Esophagus squamous epithelium (tissue), 5 donors: ENCODE data around the gene ATP6V1A. TPM values are rescaled to one million over a fixed set of nuclear protein-coding genes. Genes with fewer than 3 reads are reported as not detected.
A peak's percentile ranks its signal among the peaks of the same experiment; 100 is the strongest.

Experiments used
- DNase-seq: peaks from one replicate; lab custom pipeline; 2025; lab: John Stamatoyannopoulos, UW
- H3K27ac ChIP-seq, 4 donors: fragments of 200-600 bp; sonication (generic); one replicate each; pipeline ENCODE4 v1.5.1; 2016 to 2019; ENCODE audit warnings: mild to moderate bottlenecking in 1 of 4
- H3K27me3 ChIP-seq, 4 donors: fragments of 200-600 bp; sonication (generic); 1 replicate in 3 of 4; 2 replicates in 1 of 4; pipeline versions ENCODE4 v1.5.1 to v1.6.0; 2017 to 2021; ENCODE audit warnings: antibody characterized with exemption in 1 of 4
- H3K36me3 ChIP-seq, 3 donors: fragments of 200-600 bp; sonication (generic); one replicate each; pipeline ENCODE4 v1.5.1; 2016 to 2019
- H3K4me1 ChIP-seq, 3 donors: fragments of 200-600 bp; sonication (generic); one replicate each; pipeline ENCODE4 v1.5.1; 2017 to 2019
- H3K4me3 ChIP-seq, 4 donors: fragments of 200-600 bp; sonication (generic); 1 replicate in 3 of 4; 2 replicates in 1 of 4; pipeline ENCODE4 v1.5.1; 2016 to 2019; ENCODE audit warnings: mild to moderate bottlenecking in 2 of 4, moderate library complexity in 1 of 4
- H3K9me3 ChIP-seq, 3 donors: fragments of 200-600 bp; sonication (generic); one replicate each; pipeline ENCODE4 v1.5.1; 2016 to 2019
- POLR2A ChIP-seq, 4 donors: fragments of 450-650 bp; IDR thresholded peaks; one replicate each; pipeline ENCODE4 v1.6.1; 2017; ENCODE audit warnings: antibody characterized with exemption in 4 of 4, mild to moderate bottlenecking in 4 of 4, moderate library complexity in 3 of 4
- WGBS, 2 donors: methylation state at CpG; one replicate each; pipeline ENCODE4 v1.1.5; 2018; 5-methylcytosine and 5-hydroxymethylcytosine counted together
- intact Hi-C: fragments of 100-400 bp; cut with DNase I; formaldehyde crosslinking; loops from one replicate; pipeline ENCODE4 v1.15.0; 2022
- total RNA-seq, 4 donors: library from RNA; depleted of rRNA; stranded (reverse); fragments of >200 nt; gene quantifications; one replicate each; pipeline ENCODE4 v1.1.0, GENCODE V29; 2016
- TF ChIP-seq, protein P1 (sequence below), 6 experiments: fragments of 450-650 bp in 4 of 6; fragments of 200-600 bp in 2 of 6; sonication (generic) in 2 of 6; IDR thresholded peaks; one replicate each; pipeline ENCODE4 v1.5.1; 2016 to 2019; ENCODE audit warnings: antibody characterized with exemption in 6 of 6, mild to moderate bottlenecking in 4 of 6, moderate library complexity in 4 of 6
- donor health status: DM: yes; HTN: yes; CAD: no.

The ATP6V1A gene
- total RNA-seq, 4 donors from 2014 or later: 39.9 to 74.3 (median 60.6) TPM

DNA sequence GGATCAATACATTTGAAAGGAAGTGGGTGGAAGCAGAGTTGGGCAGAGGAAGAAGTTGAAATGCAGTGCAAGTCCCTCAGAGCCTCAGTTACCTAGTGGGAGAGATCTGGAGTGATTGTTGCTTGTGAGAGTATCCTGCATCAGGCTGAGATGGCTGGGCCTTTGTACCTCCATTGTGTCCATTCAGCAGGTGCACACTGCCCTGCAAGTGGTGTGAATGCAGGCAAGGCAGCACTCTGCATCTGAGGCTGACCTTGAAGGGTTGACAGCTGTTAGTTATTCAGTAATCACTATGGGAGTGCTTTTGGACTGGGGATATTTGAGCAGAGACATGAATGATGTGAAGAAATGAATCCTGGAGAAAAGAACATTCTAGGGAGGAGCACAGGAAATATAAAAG, 25.2 kb downstream of the ATP6V1A start:
- H3K4me3 ChIP-seq: no peak overlapping the region
- H3K27ac ChIP-seq: no peak overlapping the region
- H3K9me3 ChIP-seq: no peaks in the 10 kb centered on the region
- no peak for DNase-seq
- H3K4me1 ChIP-seq: peaks cover 0 to 24% (median 3%) of the 10 kb centered on the region in 3 donors
- intact Hi-C loops: no loop called here
- TF ChIP-seq POLR2A (IDR thresholded peaks at IDR 0.05): no peak
- TF ChIP-seq, protein P1, sequence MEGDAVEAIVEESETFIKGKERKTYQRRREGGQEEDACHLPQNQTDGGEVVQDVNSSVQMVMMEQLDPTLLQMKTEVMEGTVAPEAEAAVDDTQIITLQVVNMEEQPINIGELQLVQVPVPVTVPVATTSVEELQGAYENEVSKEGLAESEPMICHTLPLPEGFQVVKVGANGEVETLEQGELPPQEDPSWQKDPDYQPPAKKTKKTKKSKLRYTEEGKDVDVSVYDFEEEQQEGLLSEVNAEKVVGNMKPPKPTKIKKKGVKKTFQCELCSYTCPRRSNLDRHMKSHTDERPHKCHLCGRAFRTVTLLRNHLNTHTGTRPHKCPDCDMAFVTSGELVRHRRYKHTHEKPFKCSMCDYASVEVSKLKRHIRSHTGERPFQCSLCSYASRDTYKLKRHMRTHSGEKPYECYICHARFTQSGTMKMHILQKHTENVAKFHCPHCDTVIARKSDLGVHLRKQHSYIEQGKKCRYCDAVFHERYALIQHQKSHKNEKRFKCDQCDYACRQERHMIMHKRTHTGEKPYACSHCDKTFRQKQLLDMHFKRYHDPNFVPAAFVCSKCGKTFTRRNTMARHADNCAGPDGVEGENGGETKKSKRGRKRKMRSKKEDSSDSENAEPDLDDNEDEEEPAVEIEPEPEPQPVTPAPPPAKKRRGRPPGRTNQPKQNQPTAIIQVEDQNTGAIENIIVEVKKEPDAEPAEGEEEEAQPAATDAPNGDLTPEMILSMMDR (IDR thresholded peaks at IDR 0.05): no peak
- no peaks in the 10 kb centered on the region for H3K36me3 ChIP-seq
- H3K27me3 ChIP-seq: no peaks in the 10 kb centered on the region

DNA sequence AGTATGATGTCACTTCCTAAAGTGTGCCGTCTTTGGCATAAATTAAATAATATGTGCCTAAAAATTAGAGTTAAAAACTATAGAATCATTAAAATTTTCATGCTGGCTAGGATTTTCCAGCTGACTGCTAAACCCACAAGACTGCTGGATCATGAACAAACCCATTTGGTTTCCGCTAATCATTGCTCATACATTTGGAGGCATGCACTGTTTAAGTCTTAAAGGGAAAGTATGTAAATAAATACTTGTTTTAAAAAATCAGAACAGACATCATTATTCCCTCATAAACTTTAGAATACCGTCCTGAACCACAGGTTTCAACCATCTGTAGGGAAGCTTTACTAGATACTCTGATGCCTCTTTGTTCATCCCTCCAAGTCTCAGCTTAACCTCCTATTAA, 26.5 kb downstream of the ATP6V1A start:
- DNase-seq: no peak
- intact Hi-C loops: no loop called here
- WGBS, 2 donors: 62 to 63% methylated on average over 3 of the region's 3 CpGs
- Histone ChIP-seq H3K4me3 (no peak overlapping the region), H3K36me3 (no peaks in the 10 kb centered on the region), H3K9me3 (no peaks in the 10 kb centered on the region), H3K27me3 (no peaks in the 10 kb centered on the region), H3K4me1 (peaks cover 0 to 24% (median 3%) of the 10 kb centered on the region in 3 donors), H3K27ac (no peak overlapping the region)
- TF ChIP-seq POLR2A (IDR thresholded peaks at IDR 0.05): no peak
- TF ChIP-seq, protein P1 (IDR thresholded peaks at IDR 0.05): no peak

DNA sequence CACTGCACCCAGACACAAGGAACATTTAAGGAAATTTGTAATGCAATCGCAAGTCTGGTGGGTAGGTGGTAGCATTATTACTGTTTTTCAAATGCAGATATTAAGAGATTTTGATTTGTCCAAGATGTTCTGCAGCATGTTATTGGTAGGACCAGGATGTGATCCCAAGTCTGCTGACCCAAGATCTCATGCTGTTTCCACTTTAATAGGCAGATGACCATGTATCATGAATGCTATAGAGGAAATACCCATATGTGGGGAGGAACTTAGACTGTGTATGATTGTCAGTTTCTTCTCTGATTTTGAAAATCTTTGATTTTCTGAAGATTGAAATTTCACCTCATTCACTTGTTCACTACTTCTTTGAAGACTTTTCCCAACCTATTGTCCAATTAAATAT, 28.7 kb downstream of the ATP6V1A start:
- no peak overlapping the region for H3K4me3 ChIP-seq
- H3K27ac ChIP-seq: no peak overlapping the region
- H3K27me3 ChIP-seq: no peaks in the 10 kb centered on the region
- TF ChIP-seq, protein P1 (IDR thresholded peaks at IDR 0.05): no peak
- TF ChIP-seq POLR2A (IDR thresholded peaks at IDR 0.05): no peak
- 89 to 92% methylated on average over 1 of the region's 1 CpG for WGBS, 2 donors
- no peak for DNase-seq
- peaks cover 0 to 11% (median 3%) of the 10 kb centered on the region in 3 donors for H3K4me1 ChIP-seq
- H3K9me3 ChIP-seq: no peaks in the 10 kb centered on the region
- peaks cover 0 to 14% (median 0%) of the 10 kb centered on the region in 3 donors for H3K36me3 ChIP-seq
- intact Hi-C loops: no loop called here

DNA sequence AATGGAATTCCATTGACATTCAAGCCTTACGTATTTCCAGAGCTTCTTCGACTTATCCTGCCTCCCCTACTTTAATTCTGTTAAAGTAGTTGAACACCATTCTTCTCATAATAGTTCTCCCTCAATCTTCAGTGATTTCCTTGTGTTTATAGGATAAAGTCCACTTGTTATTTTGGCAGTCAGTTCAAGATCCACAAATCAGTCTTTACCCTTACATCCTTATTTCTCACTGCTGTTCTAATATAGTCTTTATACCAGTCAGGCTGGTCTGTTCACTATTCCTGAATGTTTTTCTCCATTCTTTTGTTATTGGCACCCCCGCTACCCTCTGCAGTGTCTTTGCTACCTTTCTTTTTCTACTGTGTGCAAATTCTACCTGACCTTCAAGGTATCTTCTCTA, 29.7 kb downstream of the ATP6V1A start:
- Histone ChIP-seq H3K4me3 (no peak overlapping the region), H3K9me3 (no peaks in the 10 kb centered on the region), H3K36me3 (peaks cover 0 to 24% (median 0%) of the 10 kb centered on the region in 3 donors), H3K4me1 (peaks cover 0 to 11% (median 3%) of the 10 kb centered on the region in 3 donors), H3K27ac (no peak overlapping the region), H3K27me3 (no peaks in the 10 kb centered on the region)
- intact Hi-C loops: no loop called here
- WGBS, 2 donors: 72 to 88% methylated on average over 3 of the region's 3 CpGs
- no peak for DNase-seq
- no peak for TF ChIP-seq POLR2A (IDR thresholded peaks at IDR 0.05)
- TF ChIP-seq, protein P1 (IDR thresholded peaks at IDR 0.05): no peak

DNA sequence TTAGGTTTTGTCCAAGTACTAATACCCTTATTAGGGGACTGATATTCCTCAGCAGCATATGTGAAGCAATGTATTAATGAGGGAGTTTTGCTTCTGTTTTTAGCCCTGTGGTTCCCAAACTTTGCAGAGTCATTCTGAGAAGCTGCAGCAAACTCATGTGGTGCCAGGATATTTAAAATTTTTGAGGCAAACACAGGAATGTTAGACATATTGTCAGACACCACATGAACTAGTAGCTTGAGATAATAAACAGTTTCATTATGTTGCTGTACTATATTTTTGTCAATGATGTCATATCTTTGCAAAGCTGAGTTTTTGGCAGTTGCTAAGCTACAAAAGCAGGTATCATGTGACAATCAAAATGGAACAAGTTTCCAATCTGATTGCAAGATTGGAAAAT, 36.6 kb downstream of the ATP6V1A start:
- intact Hi-C loops: no loop called here
- H3K27ac ChIP-seq: peak overlapping the region in 1 of 4 donors; percentile 24
- no peaks in the 10 kb centered on the region for H3K27me3 ChIP-seq
- no peaks in the 10 kb centered on the region for H3K9me3 ChIP-seq
- H3K36me3 ChIP-seq: peaks cover 0 to 71% (median 8%) of the 10 kb centered on the region in 3 donors
- no peak for TF ChIP-seq POLR2A (IDR thresholded peaks at IDR 0.05)
- TF ChIP-seq, protein P1 (IDR thresholded peaks at IDR 0.05): no peak
- peaks cover 0 to 4% (median 0%) of the 10 kb centered on the region in 3 donors for H3K4me1 ChIP-seq
- DNase-seq: no peak
- H3K4me3 ChIP-seq: no peak overlapping the region
